Stimulated activated CD8-positive, alpha-beta memory T cell treated with anti-CD3 and anti-CD28 coated beads, Interleukin-7, amount 100 ng/mL, for 4 hours (primary cell): ENCODE results near the gene PRKCZ.

Experiments used
- DNase-seq, 2 donors: peaks; one replicate each; pipeline ENCODE4 v3.0.0-alpha.2; 2020; ENCODE audit warnings: low read depth in 2 of 2

Gene PRKCZ

GRCh38 chr1:2045468-2046173 lies 4.6 kb upstream of the PRKCZ start:
- no peak for DNase-seq

DNA sequence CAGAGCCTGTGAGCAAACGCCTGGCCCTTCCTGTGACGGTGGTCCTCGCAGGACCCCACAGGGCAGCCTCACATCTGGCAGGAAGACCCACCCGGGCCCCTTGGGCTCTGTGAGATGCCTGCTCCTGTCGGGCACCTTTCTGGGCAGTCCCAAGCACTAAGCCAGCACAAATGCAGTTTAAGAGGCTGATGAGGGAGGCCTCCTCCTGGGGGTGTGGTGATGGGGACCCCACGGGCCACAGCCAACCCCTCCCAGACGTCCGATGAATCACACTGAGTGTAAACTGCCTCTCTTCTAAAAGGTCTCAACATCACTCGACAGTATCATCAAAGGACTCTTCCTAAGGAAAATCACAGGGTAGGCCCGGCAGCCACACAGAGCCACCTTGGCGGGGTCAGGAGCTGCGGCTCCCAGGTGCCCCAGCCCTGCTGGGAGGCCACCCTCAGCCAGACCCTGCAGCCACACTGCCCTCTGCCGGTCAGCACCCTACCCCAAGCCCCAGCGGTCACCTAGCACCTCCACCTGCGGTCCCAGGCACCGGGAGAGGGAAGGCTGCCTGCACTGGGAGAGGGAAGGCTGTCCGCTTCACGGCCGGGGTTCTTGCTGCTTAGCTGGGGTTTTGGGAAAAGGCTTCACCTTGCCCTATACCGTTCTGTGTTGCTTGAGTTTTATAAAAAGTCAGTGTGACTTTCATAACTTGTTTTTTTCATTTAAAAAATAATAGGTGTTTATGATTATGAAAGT lies 3.9 kb upstream of the PRKCZ start:
- DNase-seq: no peak

- DNase-seq: no peak
Measured at GRCh38 chr1:2046953-2047748, 3.1 kb upstream of the PRKCZ start.

- DNase-seq: no peak
Measured at GRCh38 chr1:2047749-2048729, 2.2 kb upstream of the PRKCZ start.

- no peak for DNase-seq
Measured at GRCh38 chr1:2049225-2049717, 940 bp upstream of the PRKCZ start.

- no peak for DNase-seq
Measured at GRCh38 chr1:2050461-2050792, 216 bp downstream of the PRKCZ start.

GRCh38 chr1:2050793-2051682 lies 827 bp downstream of the PRKCZ start:
- no peak for DNase-seq

GRCh38 chr1:2052054-2052679 lies 2.0 kb downstream of the PRKCZ start:
- no peak for DNase-seq

GRCh38 chr1:2052756-2053155 lies 2.5 kb downstream of the PRKCZ start:
- DNase-seq: no peak

GRCh38 chr1:2053217-2053616 lies 3.0 kb downstream of the PRKCZ start:
- DNase-seq: no peak

DNA sequence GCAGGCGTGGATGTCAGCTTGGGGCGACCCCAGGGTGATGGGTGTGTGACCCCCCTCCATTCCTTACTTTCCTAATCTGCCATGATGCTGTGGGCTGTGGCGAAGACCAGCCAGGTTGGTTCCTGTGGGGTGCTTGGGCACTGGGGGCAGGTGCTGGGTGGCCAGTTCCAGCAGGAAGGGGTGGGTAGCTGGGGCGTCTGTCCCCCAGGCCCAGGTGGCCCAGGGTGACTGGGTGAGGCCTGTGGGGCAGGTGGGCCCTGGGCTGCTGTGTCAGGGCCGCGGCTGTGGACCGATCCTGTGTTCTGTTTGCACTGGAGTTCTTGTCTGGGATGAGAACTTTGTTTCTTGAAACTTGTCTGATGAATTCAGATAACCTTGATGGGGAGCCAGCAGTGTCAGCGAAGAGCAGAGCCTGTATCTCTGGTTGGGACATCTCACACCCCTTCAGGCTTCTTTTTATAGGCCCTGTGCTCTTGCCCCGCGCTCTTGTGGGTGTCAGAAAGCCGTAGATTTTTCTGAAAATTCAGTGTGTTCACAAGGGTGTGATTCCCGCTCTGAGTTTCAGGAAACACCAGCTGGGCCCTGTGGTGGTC lies 3.7 kb downstream of the PRKCZ start:
- DNase-seq: no peak

GRCh38 chr1:2054560-2054959 lies 4.3 kb downstream of the PRKCZ start:
- no peak for DNase-seq

DNA sequence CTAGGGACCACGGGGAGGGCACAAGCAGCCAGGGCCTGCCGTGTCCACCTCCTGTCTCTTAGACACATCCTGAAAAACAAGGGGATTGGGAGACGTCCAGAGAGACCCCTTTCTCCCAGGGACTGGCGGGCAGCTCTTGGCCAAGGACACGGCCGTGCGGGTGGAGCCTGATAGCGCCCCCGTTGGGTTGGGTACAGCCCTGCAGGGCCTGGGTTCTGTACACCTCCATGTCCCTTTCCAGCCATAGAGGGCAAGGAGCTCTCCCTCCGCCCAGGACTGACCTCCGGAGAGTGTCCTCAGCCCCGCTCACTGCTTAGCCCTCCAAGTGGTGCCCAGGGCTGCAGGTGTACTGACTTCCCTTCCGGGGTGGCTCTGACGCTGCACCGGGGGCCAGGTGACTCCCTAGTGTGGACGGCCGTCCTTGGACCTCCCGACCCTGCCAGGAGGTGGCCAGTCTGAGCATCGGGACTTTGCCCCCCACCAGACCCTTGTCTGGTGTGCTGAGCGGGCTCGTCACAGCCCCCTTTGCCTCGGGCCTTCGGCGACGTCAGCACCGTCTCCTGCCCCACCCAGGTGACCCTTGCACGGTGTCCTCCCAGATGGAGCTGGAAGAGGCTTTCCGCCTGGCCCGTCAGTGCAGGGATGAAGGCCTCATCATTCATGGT lies 5.8 kb downstream of the PRKCZ start:
- DNase-seq: no peak

DNA sequence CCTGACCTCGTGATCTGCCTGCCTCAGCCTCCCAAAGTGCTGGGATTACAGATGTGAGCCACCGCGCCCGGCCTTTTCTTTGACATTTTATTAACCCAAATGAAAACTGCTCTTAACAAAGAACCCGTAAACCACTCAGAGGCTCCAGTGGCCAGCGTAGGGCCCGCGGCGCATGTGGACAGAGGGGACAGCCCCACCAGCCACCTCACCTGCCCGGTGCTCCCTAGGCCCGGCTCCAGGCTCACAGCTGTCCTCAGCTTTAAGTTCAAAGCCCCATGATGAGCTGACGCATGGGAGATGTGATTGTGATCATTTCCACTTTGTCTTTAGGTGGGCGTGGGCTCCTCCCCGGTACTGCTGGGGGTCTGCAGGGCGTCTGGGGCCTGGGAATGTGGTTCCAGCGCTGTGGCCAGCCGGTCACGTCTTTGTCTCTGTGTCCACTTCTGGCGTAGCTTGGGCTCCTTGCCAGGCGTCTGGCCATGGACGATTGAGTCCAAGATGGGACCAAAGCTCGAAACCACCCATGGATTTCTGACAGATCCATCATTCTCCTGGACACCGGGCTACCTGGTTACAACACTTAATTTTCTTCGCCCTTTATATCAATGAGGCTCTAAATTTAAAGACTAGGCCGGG lies 6.9 kb downstream of the PRKCZ start:
- no peak for DNase-seq

DNA sequence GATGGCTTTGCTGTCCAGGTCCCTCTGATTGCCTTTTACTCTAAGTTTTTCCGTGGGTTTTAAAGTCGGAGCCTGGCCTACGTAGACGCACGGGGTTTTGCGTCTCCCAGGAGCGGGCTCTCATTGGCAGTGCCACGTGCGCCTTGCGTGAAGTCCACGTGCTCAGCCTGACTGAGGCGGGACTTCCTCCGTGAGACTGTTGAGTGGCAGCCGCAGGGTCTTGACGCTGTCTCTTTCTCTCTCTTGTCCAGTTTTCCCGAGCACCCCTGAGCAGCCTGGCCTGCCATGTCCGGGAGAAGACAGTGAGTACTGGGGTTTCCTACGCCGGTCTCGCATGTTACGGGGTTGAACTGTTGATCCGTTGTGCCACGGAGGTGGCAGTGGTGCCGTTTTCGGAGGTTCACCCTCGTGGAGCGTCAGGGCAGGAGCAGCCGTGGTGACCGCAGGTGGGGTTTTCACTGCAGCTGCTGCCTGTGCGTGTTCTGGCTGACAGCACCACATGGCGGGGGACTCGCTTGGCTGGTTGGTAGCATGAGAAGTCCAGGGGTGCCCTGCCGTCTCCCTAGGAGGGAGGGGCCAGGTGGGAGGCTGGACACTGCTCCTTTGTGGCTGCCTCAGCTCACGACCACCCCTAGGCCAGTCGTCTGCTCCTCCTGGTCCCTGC lies 9.2 kb downstream of the PRKCZ start:
- DNase-seq: no peak

DNA sequence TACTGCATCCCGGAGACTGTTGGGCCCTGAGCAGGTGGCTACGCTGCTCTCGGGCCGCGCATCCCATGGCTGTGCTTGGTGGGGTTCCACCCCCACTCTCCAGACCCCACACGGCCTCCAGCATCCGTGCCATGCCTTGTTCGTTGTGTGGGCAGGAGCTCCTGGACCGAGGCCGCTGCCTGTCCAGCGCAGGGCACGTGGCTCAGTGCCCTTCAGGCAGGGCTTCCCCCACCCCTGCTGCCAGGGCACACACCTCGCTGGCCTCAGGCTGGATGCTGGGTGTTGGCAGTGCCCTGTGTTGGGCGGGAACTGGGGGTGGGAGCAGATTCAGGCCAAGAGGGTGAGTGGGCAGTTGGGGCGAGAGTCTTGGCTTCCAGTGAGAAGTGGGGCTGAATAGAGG lies 9.9 kb downstream of the PRKCZ start:
- no peak for DNase-seq

GRCh38 chr1:2060535-2060934 lies 10.3 kb downstream of the PRKCZ start:
- DNase-seq: no peak
